HG03039 (cell line): ENCODE measurements around the gene ARX.

Experiments used
- ATAC-seq: cut with Tn5 transposase; IDR thresholded peaks from one replicate; pipeline ENCODE4 v1.9.1; 2021; ENCODE audit warnings: mild to moderate bottlenecking, moderate library complexity; ENCODE audit not compliant: unreplicated experiment

Gene ARX

GRCh38 chrX:25001808-25002660 is 13.7 kb downstream of the ARX start:
- ATAC-seq = no peak

- no peak for ATAC-seq
Observed at GRCh38 chrX:24999511-24999910, 16.3 kb downstream of the ARX start.

- ATAC-seq = no peak
Observed at GRCh38 chrX:24996096-24996709, 19.6 kb downstream of the ARX start.

- ATAC-seq = no peak
Observed at GRCh38 chrX:24993879-24994278, 21.9 kb downstream of the ARX start.

- no peak for ATAC-seq
Observed at GRCh38 chrX:24990535-24990934, 25.2 kb downstream of the ARX start.

GRCh38 chrX:24988314-24988713 is 27.5 kb downstream of the ARX start:
- no peak for ATAC-seq

GRCh38 chrX:24987731-24988130 is 28.0 kb downstream of the ARX start:
- ATAC-seq = no peak

GRCh38 chrX:24985120-24985519 is 30.6 kb downstream of the ARX start:
- ATAC-seq = no peak

- no peak for ATAC-seq
Observed at GRCh38 chrX:24983931-24984330, 31.8 kb downstream of the ARX start.

GRCh38 chrX:24982306-24982965 is 33.3 kb downstream of the ARX start:
- no peak for ATAC-seq

GRCh38 chrX:24981030-24981429 is 34.7 kb downstream of the ARX start:
- no peak for ATAC-seq

GRCh38 chrX:24979081-24979480 is 36.7 kb downstream of the ARX start:
- ATAC-seq = no peak

- no peak for ATAC-seq
Observed at GRCh38 chrX:24969812-24970211, 46.0 kb downstream of the ARX start.

GRCh38 chrX:24965372-24965771 is 50.4 kb downstream of the ARX start:
- no peak for ATAC-seq

- no peak for ATAC-seq
Observed at GRCh38 chrX:24963823-24964222, 51.9 kb downstream of the ARX start.

GRCh38 chrX:24961809-24962208 is 54.0 kb downstream of the ARX start:
- no peak for ATAC-seq

GRCh38 chrX:24956828-24957227 is 58.9 kb downstream of the ARX start:
- ATAC-seq = no peak

- ATAC-seq = no peak
Observed at GRCh38 chrX:24955372-24955930, 60.3 kb downstream of the ARX start.

GRCh38 chrX:24954732-24955131 is 61.0 kb downstream of the ARX start:
- ATAC-seq = no peak
